Measurements from ENCODE around the gene THAP2. TPM values are rescaled to one million over a fixed set of nuclear protein-coding genes. Genes with fewer than 3 reads are reported as not detected.
A peak's percentile ranks its signal among the peaks of the same experiment; 100 is the strongest.
"Not testable (repeated sequence)": the region's sequence is repeated elsewhere in the genome, so short reads cannot be mapped to it uniquely, and the experiment has no call there.

THAP2 gene
- total RNA-seq, 1 donor from 2014 or later, result 12.8 TPM

DNA sequence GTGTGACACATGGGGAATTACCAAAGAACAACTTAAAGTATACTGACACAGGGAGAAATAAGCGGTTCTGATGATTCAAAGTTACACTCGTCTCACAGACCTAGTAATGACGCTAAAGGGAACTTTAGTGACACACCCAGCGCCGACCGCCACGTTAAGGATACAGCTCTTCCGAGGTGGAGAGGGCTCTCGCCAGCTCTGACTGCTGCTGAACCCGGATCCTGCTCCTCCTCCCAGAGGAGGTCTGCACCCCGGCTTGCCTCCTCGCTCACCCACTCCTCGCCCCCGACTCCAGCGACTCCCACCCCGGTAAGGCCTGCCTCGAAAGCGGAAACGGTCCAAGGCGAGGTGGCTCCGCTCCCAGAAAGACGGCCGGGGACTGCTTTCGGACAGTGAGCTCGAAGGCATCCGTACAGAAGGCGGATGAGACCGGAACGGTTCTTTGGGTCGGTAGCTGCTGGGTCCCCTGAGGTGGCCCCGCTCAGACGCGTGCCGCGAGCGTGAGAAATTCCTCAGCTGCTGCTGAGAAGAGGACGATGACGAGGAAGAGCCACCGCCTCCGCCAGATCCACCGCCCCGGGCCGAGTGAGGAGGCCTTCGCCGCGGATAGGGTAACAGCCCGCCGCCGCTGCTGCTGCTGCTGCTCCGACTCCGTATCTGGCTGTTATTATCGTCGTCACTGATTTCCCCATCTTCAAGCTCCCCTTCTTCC is 1.1 kb upstream of the THAP2 start:
- DNase-seq, result peak; percentile 83

DNA sequence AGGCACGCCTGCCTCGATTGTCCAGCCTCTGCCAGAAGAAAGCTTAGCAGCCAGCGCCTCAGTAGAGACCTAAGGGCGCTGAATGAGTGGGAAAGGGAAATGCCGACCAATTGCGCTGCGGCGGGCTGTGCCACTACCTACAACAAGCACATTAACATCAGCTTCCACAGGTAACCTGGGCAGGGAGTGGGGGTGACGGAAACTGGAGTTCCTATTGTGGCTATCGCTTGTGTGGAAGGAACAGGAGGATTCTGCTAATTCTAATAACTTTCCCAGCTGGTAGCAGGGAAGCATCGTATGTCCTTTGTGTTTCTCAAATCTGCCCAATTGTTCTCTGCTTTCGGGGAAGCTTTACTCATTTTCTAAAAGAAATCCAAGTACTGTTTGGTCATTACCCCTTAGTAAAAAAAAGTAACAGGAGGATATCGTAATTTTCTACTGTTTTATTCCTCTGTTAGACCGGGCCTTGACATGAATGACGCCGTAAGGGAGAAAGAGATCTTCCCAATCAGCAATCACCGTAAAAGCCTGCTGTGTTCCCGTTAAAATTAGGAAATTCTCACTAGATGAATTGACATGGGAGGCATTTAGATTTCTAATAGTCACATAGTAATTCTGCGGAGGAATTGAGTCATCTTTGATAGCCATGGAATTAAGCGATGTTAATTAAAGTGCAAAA is 449 bp downstream of the THAP2 start:
- no peak for DNase-seq

DNA sequence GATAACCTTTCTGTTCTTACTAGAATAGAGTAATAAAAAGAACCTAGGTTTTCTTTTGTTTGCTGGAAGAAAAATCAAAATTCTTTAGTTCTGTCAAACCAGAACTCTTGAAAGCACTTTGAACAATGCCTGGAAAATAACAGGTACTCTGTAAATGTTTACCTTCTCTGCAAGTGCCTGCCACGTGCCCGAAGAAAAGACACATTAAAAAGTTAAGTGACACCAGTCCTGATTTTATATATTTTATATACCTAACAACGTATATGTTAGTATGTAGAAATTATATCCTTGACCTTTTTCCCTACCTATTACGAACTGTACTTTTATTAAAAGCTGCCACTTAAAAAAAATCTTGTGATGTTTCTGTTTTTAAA is 976 bp downstream of the THAP2 start:
- no peak for DNase-seq

DNA sequence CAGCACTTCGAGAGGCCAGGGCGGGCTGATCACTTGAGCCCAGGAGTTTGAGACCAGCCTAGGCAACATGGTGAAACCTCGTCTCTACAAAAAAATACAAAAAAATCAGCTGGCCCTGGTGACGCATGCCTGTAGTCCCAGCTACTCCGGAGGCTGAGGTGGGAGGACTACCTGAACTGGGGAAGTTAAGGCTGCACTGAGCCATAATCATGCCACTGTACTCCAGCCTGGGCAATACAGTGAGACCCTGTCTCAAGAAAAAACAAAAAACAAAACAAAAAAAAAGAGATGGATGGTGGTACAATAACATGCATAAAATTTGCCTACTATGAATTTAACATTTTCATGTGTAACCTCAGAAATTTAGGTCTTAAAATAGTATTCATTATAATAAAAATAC is 2.2 kb downstream of the THAP2 start:
- DNase-seq, result no peak

DNA sequence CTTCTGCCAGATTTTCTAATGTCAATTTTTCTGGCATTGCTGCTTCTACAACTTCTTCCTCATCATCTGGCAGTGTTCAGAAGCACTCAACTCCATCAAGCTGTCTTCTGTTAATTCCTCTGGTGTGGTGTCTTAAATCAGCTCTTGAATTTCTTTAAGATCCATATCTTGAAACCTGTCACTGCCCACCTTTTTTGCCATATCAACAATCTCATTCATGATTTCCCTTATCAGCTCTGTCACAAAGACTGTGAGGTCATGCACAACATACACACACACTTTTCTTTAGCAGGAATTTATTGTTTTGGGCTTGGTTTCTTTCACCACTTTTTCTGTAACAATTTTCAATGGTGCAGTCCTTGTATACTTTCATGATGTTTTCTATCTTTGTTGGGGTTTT is 7.2 kb downstream of the THAP2 start:
- no peak for DNase-seq

DNA sequence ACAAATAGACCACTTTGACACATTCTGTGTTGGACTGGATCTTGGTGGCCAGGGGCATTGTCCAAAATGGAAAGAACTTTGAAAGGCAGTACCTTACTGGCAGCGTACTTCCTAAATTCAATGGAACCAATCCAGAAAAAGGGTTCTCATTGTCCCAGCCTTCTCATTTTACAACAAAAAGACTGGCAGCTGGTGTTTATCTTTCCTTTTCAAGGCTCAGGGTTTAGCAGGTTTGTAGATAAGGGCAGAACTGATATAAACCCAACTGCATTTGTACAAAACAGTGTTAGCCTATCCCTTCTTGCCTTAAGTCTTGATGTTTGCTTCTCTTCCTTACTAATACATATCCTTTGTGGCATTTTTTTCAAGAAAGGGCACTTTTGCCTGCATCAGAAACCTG is 7.7 kb downstream of the THAP2 start:
- DNase-seq, result no peak

DNA sequence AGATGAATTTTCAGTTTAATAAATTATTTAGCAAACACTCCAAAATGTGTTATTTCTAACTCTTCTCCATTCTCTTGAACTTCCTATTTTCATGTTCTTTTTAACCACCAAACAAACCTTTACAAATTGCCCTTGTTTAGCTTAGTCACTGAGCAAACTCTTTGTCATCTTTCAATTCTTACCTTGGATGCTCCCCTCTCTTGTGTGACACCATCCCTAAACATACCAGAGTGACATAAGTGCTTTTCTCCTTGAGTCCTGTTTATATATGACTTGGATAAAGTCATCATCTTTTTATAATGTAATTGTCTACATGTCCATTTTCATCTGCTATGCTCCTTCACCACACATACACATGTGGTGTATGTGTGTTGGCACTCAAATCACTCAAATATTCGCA is 18.4 kb downstream of the THAP2 start:
- no peak for DNase-seq

DNA sequence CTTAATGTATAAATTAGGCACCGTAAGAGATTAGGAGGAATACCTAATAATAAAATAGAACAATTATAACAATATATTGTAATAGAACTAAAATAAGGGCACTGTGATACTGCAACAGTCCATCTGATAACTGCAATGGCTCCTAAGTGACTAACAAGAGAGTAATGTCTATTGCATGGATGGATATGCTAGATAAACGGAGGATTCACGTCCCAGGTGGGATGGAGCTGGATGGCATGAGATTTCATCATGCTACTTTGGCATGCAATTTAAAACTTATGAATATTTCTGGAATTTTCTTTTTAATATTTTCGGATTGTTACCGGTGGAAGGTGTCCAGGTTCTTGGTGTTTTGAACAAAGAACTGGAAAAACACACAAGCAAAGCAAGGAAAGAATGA is 19.5 kb downstream of the THAP2 start:
- no peak for DNase-seq

DNA sequence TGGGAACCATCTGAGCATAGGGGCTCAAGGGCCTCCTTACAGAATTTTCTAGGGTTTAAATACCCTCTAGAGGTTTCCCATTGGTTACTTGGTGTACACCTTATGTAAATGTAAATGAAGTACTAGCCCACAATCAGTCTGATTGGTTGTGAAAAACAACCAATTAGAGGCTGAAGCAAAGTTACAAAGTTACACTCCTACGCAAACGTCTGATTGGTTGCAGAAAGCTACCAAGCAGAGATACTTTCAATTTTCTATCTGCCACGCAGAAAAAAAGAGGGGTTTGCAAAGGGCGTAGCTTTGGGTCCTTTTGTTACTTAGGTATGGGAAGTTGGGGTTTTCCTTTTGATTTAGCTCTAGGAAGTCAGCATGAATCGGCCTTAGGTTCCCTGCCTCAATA is 20.0 kb downstream of the THAP2 start:
- no peak for DNase-seq

DNA sequence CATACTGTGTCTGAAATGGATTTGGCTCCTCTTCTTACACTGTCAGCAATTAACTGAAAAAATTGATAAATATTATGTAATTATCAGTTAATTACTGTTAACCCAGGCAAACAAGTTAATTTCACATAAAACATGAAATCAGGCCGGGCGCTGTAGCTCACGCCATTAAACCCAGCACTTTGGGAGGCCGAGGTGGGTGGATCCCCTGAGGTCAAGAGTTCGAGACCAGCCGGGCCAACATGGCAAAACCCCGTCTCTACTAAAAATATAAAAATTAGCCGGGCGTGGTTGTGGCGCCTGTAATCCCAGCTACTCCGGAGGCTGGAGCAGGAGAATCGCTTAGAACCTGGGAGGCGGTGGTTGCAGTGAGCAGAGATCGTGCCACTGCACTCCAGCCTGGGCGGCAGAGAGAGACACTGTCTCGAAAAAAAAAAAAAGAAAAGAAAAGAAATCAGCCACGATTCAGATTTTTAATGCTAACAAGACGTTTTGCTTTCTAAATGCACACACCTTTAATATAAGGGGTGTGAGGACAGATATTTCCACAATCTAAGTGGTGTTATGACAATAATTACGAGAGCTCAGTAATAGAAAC is 21.3 kb downstream of the THAP2 start:
- no peak for DNase-seq

DNA sequence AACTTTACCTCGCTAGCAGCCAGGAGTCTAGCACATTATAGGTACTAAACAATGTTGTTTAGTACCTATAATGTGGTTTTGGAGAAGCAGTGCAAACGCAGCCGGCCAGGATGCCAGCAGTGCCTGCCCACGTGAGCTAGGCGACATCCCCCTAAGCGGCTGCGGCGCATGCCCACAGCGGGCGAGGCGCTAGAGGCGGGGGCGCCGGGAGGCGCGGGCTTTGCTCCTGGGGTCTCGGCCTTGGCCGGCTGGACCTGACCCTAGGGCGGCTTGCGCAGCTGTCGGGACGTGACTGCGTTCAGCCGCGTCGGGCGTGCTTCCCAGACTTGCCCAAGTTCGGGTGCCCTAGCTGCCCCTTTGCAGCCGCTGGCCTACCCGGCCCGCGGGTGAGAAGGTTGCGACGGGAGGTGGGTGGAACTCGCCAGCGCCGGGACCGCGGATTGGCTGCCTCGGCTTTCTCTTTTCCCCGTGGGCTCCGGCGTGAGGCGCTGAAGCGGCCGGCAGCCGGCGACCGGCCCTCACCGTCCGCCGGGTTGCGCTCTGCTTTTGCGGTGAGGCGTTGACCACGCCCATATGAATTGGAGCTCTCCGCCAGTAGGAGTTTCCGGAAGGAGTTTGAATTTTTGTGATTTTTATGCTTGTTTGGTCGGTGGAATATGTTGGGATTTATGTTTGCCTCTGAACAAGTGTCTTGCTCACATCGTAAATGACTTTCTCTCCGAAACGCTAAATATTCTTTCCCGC is 22.0 kb downstream of the THAP2 start, which contains the start of gene TMEM19:
TSS of gene TMEM19 (plus strand) at position 169 of the 744 bp plus-strand sequence. CDS start 599 bp downstream, outside the sequence.
- peak; percentile 94 for DNase-seq

DNA sequence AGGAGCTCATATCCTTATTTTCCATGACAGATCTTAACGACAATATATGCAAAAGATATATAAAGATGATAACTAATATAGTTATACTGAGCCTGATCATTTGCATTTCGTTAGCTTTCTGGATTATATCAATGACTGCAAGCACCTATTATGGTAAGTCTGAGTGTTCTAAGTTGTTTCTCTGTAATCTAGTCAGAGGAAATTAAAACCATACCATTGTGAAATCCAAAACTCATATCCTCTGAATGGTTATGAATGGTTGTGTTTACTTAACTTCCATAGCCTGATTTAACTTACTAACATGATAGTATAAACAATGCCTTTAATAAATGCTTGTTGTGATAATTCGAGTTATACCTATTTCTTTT is 22.5 kb downstream of the THAP2 start:
- no peak for DNase-seq

DNA sequence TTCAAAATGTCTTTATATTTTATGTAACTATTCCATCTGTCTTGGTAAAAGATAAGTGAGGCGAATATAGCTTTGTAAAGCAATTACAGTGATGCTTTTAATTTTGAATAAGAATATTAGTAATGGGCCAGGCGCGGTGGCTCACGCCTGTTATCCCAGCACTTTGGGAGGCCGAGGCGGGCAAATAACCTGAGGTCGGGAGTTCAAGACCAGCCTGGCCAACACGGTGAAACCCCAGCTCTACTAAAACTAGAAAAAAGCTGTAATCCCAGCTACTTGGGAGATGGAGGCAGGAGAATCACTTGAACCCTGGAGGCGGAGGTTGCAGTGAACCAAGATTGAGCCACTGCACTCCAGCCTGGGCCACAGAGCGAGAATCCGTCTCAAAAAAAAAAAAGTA is 23.1 kb downstream of the THAP2 start:
- not testable (repeated sequence) for DNase-seq

DNA sequence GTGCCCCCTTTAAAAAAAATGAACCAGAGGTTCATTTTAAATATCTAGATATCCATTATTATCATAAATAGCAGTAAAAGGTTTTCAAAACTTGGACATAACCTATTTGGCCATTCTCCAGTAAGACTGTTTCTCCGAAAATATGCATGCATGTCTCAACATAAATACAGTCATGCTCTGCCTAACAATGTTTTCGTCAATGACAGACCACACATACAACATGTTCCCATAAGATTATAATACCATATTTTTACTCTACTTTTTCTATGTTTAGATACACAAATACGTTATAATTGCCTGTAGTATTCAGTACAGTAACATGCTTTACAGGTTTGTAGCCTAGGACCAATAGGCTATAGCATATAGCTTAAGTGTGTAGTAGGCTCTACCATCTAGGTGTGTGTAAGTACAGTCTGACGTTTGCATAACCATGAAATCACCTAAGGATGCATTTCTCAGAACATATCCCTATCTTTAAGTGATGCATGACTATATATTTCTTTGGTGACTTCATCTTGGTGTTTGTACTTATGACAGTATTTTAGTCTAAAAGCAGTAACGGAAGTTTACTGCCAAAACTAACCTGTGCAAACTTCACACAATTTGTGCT is 25.0 kb downstream of the THAP2 start:
- DNase-seq, result no peak

DNA sequence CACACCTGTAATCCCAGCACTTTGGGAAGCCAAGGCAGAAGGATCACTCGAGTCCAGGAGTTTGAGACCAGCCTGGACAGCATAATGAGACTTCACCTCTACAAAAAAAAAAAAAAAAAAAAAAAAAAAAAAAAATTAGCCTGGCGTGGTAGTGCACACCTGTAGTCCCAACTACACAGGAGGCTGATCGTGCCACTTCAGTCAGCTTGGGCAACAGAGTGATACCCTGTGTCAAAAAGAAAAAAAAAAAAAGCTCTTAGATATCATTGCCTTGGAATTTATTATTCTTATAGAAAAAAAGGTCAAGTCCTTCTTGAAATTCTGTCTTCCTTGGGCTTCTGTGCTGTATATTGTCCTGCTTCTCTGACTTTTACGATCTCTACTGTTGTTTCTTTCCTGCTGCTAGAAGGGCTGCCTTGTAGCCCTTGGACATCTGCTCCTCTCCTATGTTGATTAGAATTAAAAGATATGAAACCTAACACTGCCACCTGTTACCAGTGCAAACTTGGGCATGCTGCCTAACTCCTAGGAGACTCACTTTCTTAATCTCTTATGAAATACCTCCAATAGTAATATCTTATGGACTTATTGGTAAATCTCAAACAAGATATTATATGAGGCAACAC is 27.5 kb downstream of the THAP2 start:
- DNase-seq, result peak; percentile 42

DNA sequence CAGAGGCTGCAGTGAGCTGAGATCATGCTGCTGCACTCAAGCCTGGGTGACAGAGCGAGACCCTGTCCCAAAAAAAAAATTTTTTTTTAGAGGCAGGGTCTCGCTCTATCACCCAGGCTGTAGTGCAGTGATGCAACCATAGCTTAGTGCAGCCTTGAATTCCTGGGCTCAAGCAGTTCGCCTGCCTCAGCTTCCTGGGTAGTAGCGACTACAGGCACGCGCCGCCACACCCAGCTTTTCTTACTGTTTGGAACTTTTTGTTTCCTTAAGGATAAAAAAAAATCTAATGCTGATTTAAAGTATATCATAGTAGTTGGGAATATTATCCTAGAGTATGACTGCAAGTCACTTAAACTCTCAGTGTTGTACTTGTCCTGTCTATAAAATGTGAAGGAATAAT is 29.0 kb downstream of the THAP2 start:
- no peak for DNase-seq

DNA sequence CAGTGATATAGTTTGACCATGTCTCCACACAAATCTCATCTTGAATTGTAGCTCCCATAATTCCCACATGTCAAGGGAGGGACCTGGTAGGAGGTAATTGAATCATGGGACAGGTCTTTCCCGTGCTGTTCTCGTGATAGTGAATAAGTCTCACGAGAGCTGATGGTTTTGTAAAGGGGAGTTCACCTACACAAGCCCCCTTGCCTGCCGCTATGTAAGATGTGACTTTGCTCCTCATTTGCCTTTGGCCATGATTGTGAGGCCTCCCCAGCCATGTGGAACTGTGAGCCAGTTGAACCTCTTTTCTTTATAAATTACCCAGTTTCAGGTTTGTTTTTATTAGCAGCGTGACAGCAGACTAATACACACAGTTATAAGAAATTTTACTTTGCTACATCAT is 29.6 kb downstream of the THAP2 start:
- not testable (repeated sequence) for DNase-seq

DNA sequence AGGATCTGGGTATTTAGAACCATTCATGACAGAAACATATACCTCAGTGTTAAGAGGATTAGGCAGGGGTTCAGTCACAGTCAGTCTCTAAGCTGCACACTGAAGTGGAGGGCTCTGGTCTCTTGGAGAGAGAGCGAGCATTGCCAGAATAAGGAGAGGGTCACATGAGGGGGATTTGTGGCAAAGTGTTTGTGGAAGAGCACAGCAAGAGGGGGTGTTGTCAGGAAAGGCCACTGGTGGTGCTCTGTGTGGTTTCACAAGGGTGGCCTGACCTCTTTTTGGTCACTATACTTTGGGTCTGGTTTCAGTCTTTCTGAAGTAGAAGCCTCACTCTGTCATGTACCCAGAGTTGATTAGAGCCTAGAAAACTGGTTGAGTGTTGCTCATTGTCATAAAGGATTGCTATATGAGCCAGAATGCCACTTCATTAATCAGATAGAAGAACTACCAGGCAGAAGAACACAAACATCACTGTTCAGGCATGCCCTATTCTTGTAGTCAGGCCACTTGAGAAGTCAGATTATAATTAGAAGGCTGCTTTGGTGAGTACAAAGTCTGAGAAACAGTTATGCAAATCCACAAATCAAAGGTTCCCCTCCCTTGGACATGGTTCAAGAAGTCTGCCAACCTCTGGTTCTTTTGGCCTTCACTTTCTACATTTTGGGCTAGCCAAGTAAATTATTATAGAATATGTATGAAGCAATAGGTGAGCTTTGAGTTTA is 30.2 kb downstream of the THAP2 start:
- DNase-seq, result peak; percentile 32

DNA sequence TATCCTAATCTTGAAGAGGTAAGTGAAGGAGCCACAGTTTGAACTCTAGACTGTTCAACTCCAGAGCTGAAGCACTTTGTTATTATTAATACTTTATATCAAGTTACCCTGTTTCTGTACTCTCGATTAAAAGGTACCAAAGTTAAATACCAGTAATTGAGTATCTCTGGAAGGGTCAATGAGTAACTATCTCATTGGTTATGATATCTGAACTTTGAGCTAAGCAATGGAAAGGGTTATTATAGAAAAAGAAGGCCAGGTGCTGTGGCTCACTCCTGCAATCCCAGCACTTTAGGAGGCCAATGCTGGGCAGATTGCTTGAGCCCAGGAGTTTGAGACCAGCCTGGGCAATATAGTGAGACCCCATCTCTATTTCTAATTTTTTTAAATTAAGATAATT is 31.7 kb downstream of the THAP2 start:
- DNase-seq, result no peak

DNA sequence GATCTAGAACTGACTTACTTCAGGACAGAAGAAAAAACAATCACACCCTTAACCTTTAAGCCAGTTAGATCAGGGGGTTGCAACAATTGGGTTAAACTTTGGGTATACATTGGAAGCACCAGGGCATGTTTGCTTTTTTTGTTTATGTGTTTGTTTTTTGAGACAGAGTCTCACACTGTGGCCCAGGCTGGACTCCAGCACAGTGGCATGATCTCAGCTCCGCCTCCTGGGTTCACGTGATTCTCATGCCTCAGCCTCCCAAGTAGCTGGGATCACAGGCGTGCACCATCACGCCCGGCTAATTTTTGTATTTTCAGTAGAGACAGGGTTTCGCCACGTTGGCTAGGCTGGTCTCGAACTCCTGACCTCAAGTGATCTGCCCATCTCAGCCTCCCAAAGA is 38.1 kb downstream of the THAP2 start:
- not testable (repeated sequence) for DNase-seq

DNA sequence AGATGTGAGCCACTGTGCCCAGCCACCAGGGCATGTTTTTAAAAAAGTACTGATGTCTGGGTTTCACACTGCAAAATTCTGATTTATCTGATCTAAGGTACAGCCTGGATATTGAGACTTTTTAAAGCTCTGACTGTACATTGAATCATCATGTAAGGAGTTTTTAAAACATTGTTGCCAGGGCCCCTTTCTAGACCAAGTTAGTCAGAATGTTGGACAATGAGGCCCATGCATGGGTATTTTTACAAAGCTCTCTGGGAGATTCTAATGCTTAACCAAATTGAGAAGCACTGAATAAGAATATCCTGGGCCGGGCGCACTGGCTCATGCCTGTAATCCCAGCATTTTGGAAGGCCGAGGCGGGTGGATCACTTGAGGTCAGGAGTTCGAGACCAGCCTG is 38.5 kb downstream of the THAP2 start:
- no peak for DNase-seq
